Measurements from ENCODE around the gene SLC49A3. TPM values are rescaled to one million over a fixed set of nuclear protein-coding genes. Genes with fewer than 3 reads are reported as not detected.

The SLC49A3 gene
- total and polyA plus RNA-seq, 10 of the 15 experiments (the other 5 are each of a cell fraction or from before 2014, with no cell fraction given) = 0.09 to 0.85 (median 0.18) TPM; not detected in 4

- intact Hi-C loops (cut with micrococcal nuclease; ENCODE audit: unreplicated experiment) = no loop called here
- RAD21 ChIA-PET (ENCODE audit: unreplicated experiment) = no interaction called here
- H4K20me1 ChIP-seq (ENCODE audit: control insufficient read depth, insufficient read depth) = no peaks in the 10 kb centered on the region
- H3K79me2 ChIP-seq (ENCODE audit: control insufficient read depth, insufficient read depth, low read length) = no peaks in the 10 kb centered on the region
- POLR2A ChIA-PET = no interaction called here
- ATAC-seq (no peak), DNase-seq (ENCODE audit: low read depth, low spot score) (no peak), FAIRE-seq (no peak)
- WGBS (ENCODE audit: insufficient coverage, insufficient replicate concordance, low lambda C conversion rate, missing lambda C conversion rate) = 54% methylated on average over 12 of the region's 13 CpGs
- SMC1A ChIA-PET (ENCODE audit: uncharacterized antibody, unreplicated experiment) = no interaction called here
- H3K4me3 ChIP-seq = no peak overlapping the region
- H3K9ac ChIP-seq (ENCODE audit: control insufficient read depth, insufficient read depth, low read length) = no peak overlapping the region
- H3K4me2 ChIP-seq (ENCODE audit: control insufficient read depth, insufficient read depth) = no peak overlapping the region
- CTCF ChIA-PET = interaction anchor here (0.5 kb wide), 1 partner anchor 698 kb away, joined by 3 read pairs; no protein-coding TSS in a partner anchor
- TF ChIP-seq SIN3A (IDR thresholded peaks at IDR 0.05; ENCODE audit: low read depth, low read length) (no peak), MLLT1 (IDR thresholded peaks at IDR 0.05) (no peak), TCF7 (IDR thresholded peaks at IDR 0.05; ENCODE audit: borderline replicate concordance) (no peak), SMAD1 (IDR thresholded peaks at IDR 0.05; ENCODE audit: low read depth, partially characterized antibody) (no peak)
- TF ChIP-seq, protein P1, sequence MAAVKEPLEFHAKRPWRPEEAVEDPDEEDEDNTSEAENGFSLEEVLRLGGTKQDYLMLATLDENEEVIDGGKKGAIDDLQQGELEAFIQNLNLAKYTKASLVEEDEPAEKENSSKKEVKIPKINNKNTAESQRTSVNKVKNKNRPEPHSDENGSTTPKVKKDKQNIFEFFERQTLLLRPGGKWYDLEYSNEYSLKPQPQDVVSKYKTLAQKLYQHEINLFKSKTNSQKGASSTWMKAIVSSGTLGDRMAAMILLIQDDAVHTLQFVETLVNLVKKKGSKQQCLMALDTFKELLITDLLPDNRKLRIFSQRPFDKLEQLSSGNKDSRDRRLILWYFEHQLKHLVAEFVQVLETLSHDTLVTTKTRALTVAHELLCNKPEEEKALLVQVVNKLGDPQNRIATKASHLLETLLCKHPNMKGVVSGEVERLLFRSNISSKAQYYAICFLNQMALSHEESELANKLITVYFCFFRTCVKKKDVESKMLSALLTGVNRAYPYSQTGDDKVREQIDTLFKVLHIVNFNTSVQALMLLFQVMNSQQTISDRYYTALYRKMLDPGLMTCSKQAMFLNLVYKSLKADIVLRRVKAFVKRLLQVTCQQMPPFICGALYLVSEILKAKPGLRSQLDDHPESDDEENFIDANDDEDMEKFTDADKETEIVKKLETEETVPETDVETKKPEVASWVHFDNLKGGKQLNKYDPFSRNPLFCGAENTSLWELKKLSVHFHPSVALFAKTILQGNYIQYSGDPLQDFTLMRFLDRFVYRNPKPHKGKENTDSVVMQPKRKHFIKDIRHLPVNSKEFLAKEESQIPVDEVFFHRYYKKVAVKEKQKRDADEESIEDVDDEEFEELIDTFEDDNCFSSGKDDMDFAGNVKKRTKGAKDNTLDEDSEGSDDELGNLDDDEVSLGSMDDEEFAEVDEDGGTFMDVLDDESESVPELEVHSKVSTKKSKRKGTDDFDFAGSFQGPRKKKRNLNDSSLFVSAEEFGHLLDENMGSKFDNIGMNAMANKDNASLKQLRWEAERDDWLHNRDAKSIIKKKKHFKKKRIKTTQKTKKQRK (IDR thresholded peaks at IDR 0.05; ENCODE audit: low read depth, low read length) = no peak
- TF ChIP-seq, protein P2, sequence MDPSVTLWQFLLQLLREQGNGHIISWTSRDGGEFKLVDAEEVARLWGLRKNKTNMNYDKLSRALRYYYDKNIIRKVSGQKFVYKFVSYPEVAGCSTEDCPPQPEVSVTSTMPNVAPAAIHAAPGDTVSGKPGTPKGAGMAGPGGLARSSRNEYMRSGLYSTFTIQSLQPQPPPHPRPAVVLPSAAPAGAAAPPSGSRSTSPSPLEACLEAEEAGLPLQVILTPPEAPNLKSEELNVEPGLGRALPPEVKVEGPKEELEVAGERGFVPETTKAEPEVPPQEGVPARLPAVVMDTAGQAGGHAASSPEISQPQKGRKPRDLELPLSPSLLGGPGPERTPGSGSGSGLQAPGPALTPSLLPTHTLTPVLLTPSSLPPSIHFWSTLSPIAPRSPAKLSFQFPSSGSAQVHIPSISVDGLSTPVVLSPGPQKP (IDR thresholded peaks at IDR 0.05; ENCODE audit: low read depth, low read length) = no peak
- no TSS peak for BruUV-seq (replicated peaks)
- no peaks in the 10 kb centered on the region for H3K4me1 ChIP-seq (ENCODE audit: control insufficient read depth, insufficient read depth, low read length)
- H3K9me3 ChIP-seq (replicated peaks; ENCODE audit: control insufficient read depth, insufficient read depth, low read length) = no peaks in the 10 kb centered on the region; the same call in 2 of the 3 replicates
- in situ Hi-C loops (cut with MboI) = no loop called here
- H3K27me3 ChIP-seq (replicated peaks in 1 of 2; ENCODE audit: control insufficient read depth in 2 of 2, insufficient read depth in 2 of 2, low read length in 1 of 2) = no peaks in the 10 kb centered on the region
- H3K36me3 ChIP-seq (ENCODE audit: control insufficient read depth in 2 of 2, insufficient read depth in 2 of 2, low read length in 1 of 2) = no peaks in the 10 kb centered on the region
- no peak overlapping the region for H3K27ac ChIP-seq (ENCODE audit: control insufficient read depth, insufficient read depth)
- H2AFZ ChIP-seq (ENCODE audit: control insufficient read depth, low read depth, low read length) = no peak overlapping the region
These were observed 41.5 kb downstream of the SLC49A3 start for GRCh38 chr4:647481-647880.

Data from GM12878 (cell line).